Measurements from ENCODE around the gene COX6B1. TPM values are rescaled to one million over a fixed set of nuclear protein-coding genes. Genes with fewer than 3 reads are reported as not detected.
"Not testable (repeated sequence)": the region's sequence is repeated elsewhere in the genome, so short reads cannot be mapped to it uniquely, and the experiment has no call there.

Gene COX6B1
- total RNA-seq, 1 experiment from 2014 or later, result 297 TPM

- no peak for DNase-seq (ENCODE audit: extremely low read depth, low read depth)
These were observed 14.2 kb upstream of the COX6B1 start for GRCh38 chr19:35633727-35634440.

DNA sequence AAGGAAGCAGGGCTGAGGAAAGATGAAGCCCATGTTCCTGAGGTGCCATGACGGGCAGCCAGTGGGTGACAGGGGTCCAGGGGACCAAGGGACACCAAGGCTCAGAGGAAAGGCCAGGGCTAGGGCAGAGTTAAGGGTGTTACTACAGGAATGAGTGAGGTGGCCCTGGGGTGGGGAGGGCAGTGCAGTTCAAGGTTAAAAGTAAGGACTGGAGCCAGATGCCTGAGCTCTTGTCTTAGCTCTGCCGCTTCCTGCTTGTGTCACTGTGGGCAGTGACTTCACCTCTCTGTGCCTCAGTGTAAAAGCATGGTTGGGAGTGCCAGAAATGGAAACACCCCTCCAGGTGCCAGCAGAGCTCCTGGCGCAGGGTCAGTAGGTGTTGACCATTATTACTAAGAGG, 11.5 kb upstream of the COX6B1 start:
- no peak for DNase-seq (ENCODE audit: extremely low read depth, low read depth)

DNA sequence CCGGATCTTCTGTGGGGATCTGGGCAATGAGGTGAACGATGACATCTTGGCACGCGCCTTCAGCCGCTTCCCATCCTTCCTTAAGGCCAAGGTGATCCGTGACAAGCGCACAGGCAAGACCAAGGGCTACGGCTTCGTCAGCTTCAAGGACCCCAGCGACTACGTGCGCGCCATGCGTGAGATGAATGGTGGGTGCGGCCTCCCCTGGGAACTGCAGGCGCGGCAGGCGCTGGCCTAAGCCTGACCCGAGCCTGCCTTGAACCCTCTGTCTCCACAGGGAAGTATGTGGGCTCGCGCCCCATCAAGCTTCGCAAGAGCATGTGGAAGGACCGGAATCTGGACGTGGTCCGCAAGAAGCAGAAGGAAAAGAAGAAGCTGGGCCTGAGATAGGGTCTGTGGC, 11.0 kb upstream of the COX6B1 start:
- DNase-seq (ENCODE audit: extremely low read depth, low read depth), result no peak

GRCh38 chr19:35639321-35639639, 8.8 kb upstream of the COX6B1 start:
- no peak for DNase-seq (ENCODE audit: extremely low read depth, low read depth)

DNA sequence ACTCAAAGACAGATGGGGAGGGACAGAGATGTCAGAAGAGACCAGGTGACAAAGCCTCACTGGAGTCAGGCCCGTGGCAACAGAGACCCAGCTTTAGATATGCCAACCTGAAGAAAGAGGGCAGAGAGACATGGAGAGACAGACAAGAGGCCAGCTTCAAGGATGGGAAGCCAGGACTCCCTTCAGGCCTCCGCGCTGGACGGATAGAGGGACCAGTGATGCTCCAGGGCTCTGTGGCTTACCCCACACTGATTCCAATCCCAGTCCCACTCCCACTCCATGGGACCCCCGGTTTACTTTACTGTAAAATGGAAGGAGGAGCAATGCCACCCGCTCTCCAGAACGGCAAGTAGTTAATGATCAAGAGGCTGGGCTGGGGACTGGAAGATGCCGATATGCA, 8.3 kb upstream of the COX6B1 start:
- DNase-seq (ENCODE audit: extremely low read depth, low read depth), result no peak

DNA sequence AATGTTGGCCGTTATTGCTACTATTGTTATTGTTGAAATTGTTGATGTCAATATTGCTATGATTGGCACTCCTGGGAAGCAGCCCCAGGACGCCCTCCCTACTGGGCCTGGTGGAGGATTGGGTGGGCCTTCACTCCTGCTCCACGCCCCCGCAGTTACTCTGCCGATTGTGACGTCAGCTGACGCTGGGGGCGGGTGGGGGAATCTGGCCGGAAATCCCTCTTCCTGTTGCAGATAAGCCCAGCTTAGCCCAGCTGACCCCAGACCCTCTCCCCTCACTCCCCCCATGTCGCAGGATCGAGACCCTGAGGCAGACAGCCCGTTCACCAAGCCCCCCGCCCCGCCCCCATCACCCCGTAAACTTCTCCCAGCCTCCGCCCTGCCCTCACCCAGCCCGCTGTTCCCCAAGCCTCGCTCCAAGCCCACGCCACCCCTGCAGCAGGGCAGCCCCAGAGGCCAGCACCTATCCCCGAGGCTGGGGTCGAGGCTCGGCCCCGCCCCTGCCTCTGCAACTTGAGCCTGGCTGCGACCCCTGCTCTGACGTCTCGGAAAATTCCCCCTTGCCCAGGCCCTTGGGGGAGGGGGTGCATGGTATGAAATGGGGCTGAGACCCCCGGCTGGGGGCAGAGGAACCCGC, 6.5 kb upstream of the COX6B1 start, which contains the start of gene ETV2:
ETV2 (plus strand) TSS at position 231 of the 637 bp plus-strand sequence. CDS start 716 bp downstream, outside the sequence.
- no peak for DNase-seq (ENCODE audit: extremely low read depth, low read depth)

- DNase-seq (ENCODE audit: extremely low read depth, low read depth), result no peak
These were observed 5.8 kb upstream of the COX6B1 start for GRCh38 chr19:35642312-35642711.

- DNase-seq (ENCODE audit: extremely low read depth, low read depth), result no peak
These were observed 5.3 kb upstream of the COX6B1 start for GRCh38 chr19:35642798-35643254.

DNA sequence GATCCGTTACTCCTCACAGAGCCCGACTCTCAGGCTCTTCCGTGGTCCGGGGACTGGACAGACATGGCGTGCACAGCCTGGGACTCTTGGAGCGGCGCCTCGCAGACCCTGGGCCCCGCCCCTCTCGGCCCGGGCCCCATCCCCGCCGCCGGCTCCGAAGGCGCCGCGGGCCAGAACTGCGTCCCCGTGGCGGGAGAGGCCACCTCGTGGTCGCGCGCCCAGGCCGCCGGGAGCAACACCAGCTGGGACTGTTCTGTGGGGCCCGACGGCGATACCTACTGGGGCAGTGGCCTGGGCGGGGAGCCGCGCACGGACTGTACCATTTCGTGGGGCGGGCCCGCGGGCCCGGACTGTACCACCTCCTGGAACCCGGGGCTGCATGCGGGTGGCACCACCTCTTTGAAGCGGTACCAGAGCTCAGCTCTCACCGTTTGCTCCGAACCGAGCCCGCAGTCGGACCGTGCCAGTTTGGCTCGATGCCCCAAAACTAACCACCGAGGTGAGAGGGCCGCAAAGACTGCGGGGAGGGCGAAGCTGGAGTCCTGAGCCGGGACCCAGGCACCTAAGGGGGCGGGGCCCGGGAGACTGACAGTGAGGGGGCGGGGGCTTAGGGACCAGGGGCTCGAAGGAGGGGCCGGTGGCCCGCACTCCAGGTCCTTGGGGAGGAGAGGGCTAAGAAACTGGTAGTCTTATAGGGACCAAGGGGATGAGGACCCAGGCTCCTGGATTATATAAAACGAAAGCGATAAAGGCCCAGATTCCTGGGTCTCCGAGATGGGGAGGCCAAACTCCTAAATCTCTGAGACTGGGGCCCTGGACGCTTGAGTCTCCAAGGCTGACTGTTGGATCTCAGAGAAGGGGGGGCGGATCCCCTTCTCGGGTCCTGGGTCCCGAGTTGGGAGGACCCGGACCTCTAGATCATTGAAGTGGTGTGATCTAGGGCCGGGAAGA, 4.6 kb upstream of the COX6B1 start:
- peak; percentile 81 for DNase-seq (ENCODE audit: extremely low read depth, low read depth)

DNA sequence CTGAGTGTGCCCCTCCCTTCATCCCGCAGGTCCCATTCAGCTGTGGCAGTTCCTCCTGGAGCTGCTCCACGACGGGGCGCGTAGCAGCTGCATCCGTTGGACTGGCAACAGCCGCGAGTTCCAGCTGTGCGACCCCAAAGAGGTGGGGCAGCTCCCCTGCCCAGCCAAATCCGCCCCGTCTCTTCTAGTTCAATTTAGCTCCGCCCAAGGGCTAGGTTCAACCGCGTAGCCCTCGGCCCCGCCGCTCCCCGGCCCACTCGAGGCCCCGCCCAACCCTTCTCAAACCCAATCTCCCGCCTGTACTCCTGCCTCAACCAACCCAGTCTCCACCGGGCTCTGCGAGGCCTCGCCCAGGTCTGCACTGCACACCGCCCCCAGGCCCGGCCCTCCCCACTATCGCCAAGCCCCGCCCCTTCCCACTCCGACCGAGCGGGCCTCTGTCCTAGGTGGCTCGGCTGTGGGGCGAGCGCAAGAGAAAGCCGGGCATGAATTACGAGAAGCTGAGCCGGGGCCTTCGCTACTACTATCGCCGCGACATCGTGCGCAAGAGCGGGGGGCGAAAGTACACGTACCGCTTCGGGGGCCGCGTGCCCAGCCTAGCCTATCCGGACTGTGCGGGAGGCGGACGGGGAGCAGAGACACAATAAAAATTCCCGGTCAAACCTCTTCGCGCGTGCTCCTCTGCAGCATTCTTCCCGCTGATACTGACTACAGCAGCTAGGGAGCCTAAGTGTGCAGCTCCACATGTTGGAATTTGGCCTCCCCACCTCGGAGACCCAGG, 3.7 kb upstream of the COX6B1 start:
- DNase-seq (ENCODE audit: extremely low read depth, low read depth), result peak; percentile 93

DNA sequence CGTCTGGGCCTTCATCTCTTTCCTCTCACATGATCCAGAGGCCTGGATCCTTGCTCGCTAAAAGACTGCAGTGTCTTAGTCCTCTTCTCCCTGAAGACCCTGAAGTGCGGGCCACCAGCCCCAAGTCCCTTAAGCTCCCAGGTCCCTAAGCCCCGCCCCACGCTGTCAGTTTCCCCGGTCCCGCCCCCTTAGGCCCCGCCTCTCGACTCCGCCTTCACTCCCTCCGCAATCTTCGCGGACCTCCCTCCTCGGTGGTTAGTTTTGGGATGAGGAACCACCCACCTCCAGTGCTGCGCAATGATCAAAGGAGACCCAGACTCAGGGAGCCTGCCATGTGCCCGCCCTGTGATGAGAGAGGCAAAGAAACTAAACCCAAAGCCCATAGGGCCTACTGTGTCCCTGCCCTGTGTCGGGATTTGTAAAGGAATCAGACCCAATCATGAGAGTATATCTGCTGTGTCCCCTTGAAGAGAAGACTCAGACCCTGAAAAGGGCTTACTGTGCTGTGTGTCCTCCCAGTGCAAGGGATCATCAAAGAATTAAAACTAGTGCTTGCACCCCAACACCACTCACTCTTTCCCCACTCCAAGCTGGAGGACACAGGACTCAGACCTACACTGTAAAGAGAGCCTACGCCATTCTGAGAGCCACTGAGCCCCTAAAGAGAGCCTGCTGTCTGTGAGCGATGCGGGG, 3.0 kb upstream of the COX6B1 start:
- peak; percentile 57 for DNase-seq (ENCODE audit: extremely low read depth, low read depth)

GRCh38 chr19:35645680-35646511, 2.2 kb upstream of the COX6B1 start:
- no peak for DNase-seq (ENCODE audit: extremely low read depth, low read depth)

- no peak for DNase-seq (ENCODE audit: extremely low read depth, low read depth)
These were observed 2.5 kb downstream of the COX6B1 start for GRCh38 chr19:35650581-35650980.

GRCh38 chr19:35654828-35655227, 6.7 kb downstream of the COX6B1 start:
- DNase-seq (ENCODE audit: extremely low read depth, low read depth), result not testable (repeated sequence)

DNA sequence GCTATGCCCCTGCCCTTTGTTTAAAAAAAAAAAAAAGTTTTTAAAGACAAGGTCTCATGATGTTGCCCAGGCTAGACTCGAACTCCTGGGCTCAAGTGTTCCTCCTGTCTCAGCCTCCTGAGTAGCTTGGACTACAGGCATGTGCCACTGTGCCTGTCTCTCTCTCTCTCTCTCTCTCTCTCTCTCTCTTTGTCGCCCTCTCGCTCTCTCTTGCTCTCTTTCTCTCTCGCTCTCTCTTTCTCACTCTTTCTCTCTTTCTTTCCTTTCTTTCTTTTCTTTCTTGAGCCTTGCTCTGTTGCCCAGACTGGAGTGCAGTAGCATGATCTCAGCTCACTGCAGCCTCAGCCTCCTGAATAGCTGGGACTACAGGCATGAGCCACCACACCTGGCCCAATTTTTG, 7.5 kb downstream of the COX6B1 start:
- DNase-seq (ENCODE audit: extremely low read depth, low read depth), result no peak

DNA sequence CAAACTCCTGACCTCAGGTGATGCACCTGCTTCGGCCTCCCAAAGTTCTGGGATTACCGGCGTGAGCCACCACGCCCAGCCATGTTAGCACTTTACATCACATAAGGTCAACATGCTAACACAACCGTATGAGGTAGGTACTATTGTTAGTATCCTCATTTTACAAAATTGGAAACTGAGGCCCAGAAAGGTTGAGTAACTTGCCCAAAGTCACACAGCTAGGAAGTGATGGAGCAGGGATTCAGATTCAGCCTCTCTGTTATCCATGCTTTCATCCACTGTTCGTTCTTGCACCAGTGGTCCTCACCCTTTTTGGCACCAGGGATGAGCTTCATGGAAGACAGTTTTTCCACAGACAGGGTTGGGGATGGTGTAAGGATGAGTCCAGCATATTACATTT, 8.6 kb downstream of the COX6B1 start:
- no peak for DNase-seq (ENCODE audit: extremely low read depth, low read depth)

GRCh38 chr19:35657904-35658700, 10.0 kb downstream of the COX6B1 start:
- no peak for DNase-seq (ENCODE audit: extremely low read depth, low read depth)

DNA sequence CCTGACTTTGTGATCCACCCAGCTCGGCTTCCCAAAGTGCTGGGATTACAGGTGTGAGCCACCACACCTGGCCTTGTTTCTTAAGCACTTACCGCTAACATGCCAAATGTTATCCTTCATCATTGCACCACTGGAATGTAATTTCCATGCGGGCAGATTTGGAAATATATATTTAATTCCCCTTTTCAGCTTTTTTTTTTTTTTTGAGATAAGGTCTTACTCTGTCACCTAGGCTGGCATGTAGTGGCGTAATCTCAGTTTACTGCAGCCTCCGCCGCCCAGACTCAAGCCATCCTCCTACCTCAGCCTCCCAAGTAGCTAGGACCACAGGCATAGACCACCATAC, 13.8 kb downstream of the COX6B1 start:
- no peak for DNase-seq (ENCODE audit: extremely low read depth, low read depth)
